ENCODE results near the gene PPP2R2C. TPM values are rescaled to one million over a fixed set of nuclear protein-coding genes. Genes with fewer than 3 reads are reported as not detected.

PPP2R2C gene
- total RNA-seq, 2 experiments from 2014 or later, result not detected

DNA sequence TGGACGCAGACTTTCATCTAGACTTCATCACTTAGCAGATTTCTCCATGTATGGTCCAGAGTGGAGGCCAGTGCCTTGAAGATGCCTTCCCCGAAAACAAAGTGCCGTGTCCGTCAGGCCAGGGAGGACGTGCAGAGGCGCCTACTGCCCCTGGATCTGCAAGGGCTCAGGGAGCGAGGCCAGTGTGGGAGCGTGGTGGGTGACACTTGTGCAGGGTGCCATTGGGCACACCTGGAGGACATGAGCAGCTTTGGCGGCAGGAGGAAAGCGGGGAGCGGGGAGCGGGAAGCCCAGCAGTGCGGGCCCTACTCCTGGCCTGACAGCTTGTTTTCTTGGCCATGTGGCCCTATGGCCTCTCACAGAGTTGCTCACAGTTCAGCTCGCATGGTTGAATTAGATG lies 176.9 kb downstream of the PPP2R2C start:
- no peak for TF ChIP-seq EZH2phosphoT487 (IDR thresholded peaks at IDR 0.05; ENCODE audit: borderline replicate concordance, low read depth, low read length)
- TF ChIP-seq, protein P1, sequence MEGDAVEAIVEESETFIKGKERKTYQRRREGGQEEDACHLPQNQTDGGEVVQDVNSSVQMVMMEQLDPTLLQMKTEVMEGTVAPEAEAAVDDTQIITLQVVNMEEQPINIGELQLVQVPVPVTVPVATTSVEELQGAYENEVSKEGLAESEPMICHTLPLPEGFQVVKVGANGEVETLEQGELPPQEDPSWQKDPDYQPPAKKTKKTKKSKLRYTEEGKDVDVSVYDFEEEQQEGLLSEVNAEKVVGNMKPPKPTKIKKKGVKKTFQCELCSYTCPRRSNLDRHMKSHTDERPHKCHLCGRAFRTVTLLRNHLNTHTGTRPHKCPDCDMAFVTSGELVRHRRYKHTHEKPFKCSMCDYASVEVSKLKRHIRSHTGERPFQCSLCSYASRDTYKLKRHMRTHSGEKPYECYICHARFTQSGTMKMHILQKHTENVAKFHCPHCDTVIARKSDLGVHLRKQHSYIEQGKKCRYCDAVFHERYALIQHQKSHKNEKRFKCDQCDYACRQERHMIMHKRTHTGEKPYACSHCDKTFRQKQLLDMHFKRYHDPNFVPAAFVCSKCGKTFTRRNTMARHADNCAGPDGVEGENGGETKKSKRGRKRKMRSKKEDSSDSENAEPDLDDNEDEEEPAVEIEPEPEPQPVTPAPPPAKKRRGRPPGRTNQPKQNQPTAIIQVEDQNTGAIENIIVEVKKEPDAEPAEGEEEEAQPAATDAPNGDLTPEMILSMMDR (conservative IDR thresholded peaks at IDR 0.05; ENCODE audit: low read length), result no peak
- ChIA-PET POLR2A (no interaction called here), CTCF (ENCODE audit: unreplicated experiment) (no interaction called here)
- no peak overlapping the region for H3K4me3 ChIP-seq (ENCODE audit: low read depth, low read length, poor library complexity, severe bottlenecking)
- H4K20me1 ChIP-seq (ENCODE audit: insufficient read depth, low read length), result no peaks in the 10 kb centered on the region
- H2AFZ ChIP-seq (ENCODE audit: low read length), result no peak overlapping the region
- intact Hi-C loops (cut with micrococcal nuclease; ENCODE audit: unreplicated experiment), result no loop called here
- H3K79me2 ChIP-seq (ENCODE audit: insufficient read depth, low read depth, low read length), result no peaks in the 10 kb centered on the region
- H3K4me1 ChIP-seq (ENCODE audit: insufficient read depth, low read length, poor library complexity, severe bottlenecking), result no peaks in the 10 kb centered on the region
- no peak for DNase-seq (ENCODE audit: low spot score)
- no peak overlapping the region for H3K27ac ChIP-seq (ENCODE audit: low read depth, low read length, poor library complexity, severe bottlenecking)
- no peaks in the 10 kb centered on the region for H3K36me3 ChIP-seq (ENCODE audit: insufficient read depth, low read length)
- H3K9me2 ChIP-seq (ENCODE audit: insufficient read depth, low read length), result no peaks in the 10 kb centered on the region
- no peaks in the 10 kb centered on the region for H3K9me3 ChIP-seq (ENCODE audit: low read length)
- no peak overlapping the region for H3K4me2 ChIP-seq (ENCODE audit: low read length)
- no TSS peak for BruUV-seq (replicated peaks)

- Histone ChIP-seq H3K4me2 (ENCODE audit: low read length) (no peak overlapping the region), H3K9me2 (ENCODE audit: insufficient read depth, low read length) (no peaks in the 10 kb centered on the region), H4K20me1 (ENCODE audit: insufficient read depth, low read length) (no peaks in the 10 kb centered on the region), H2AFZ (ENCODE audit: low read length) (no peak overlapping the region), H3K4me1 (ENCODE audit: insufficient read depth, low read length, poor library complexity, severe bottlenecking) (no peaks in the 10 kb centered on the region), H3K79me2 (ENCODE audit: insufficient read depth, low read depth, low read length) (no peaks in the 10 kb centered on the region), H3K36me3 (ENCODE audit: insufficient read depth, low read length) (no peaks in the 10 kb centered on the region), H3K9me3 (ENCODE audit: low read length) (no peaks in the 10 kb centered on the region), H3K27ac (ENCODE audit: low read depth, low read length, poor library complexity, severe bottlenecking) (no peak overlapping the region), H3K4me3 (ENCODE audit: low read depth, low read length, poor library complexity, severe bottlenecking) (no peak overlapping the region)
- CTCF ChIA-PET (ENCODE audit: unreplicated experiment), result no interaction called here
- intact Hi-C loops (cut with micrococcal nuclease; ENCODE audit: unreplicated experiment), result no loop called here
- BruUV-seq (replicated peaks), result no TSS peak
- TF ChIP-seq, protein P1 (conservative IDR thresholded peaks at IDR 0.05; ENCODE audit: low read length), result no peak
- no peak for TF ChIP-seq EZH2phosphoT487 (IDR thresholded peaks at IDR 0.05; ENCODE audit: borderline replicate concordance, low read depth, low read length)
- no peak for DNase-seq (ENCODE audit: low spot score)
- POLR2A ChIA-PET, result no interaction called here
Measured at GRCh38 chr4:6294705-6295421, 177.6 kb downstream of the PPP2R2C start.

GRCh38 chr4:6293661-6294060 lies 178.8 kb downstream of the PPP2R2C start:
- no peak overlapping the region for H2AFZ ChIP-seq (ENCODE audit: low read length)
- POLR2A ChIA-PET, result interaction anchor here (0.6 kb wide), 1 partner anchor 428 kb away, joined by 4 read pairs; no protein-coding TSS in a partner anchor
- no peak for DNase-seq (ENCODE audit: low spot score)
- no peak overlapping the region for H3K27ac ChIP-seq (ENCODE audit: low read depth, low read length, poor library complexity, severe bottlenecking)
- TF ChIP-seq, protein P1 (conservative IDR thresholded peaks at IDR 0.05; ENCODE audit: low read length), result no peak
- no peak for TF ChIP-seq EZH2phosphoT487 (IDR thresholded peaks at IDR 0.05; ENCODE audit: borderline replicate concordance, low read depth, low read length)
- H3K9me2 ChIP-seq (ENCODE audit: insufficient read depth, low read length), result no peaks in the 10 kb centered on the region
- CTCF ChIA-PET (ENCODE audit: unreplicated experiment), result no interaction called here
- H3K9me3 ChIP-seq (ENCODE audit: low read length), result no peaks in the 10 kb centered on the region
- H3K4me1 ChIP-seq (ENCODE audit: insufficient read depth, low read length, poor library complexity, severe bottlenecking), result no peaks in the 10 kb centered on the region
- H3K4me3 ChIP-seq (ENCODE audit: low read depth, low read length, poor library complexity, severe bottlenecking), result no peak overlapping the region
- no TSS peak for BruUV-seq (replicated peaks)
- no peaks in the 10 kb centered on the region for H3K36me3 ChIP-seq (ENCODE audit: insufficient read depth, low read length)
- no peaks in the 10 kb centered on the region for H3K79me2 ChIP-seq (ENCODE audit: insufficient read depth, low read depth, low read length)
- intact Hi-C loops (cut with micrococcal nuclease; ENCODE audit: unreplicated experiment), result no loop called here
- H4K20me1 ChIP-seq (ENCODE audit: insufficient read depth, low read length), result no peaks in the 10 kb centered on the region
- H3K4me2 ChIP-seq (ENCODE audit: low read length), result no peak overlapping the region

Measured in OCI-LY7 (cell line).